GM21381 (cell line): Measurements from ENCODE around the gene SUGCT.
"Not testable (repeated sequence)": the region's sequence is repeated elsewhere in the genome, so short reads cannot be mapped to it uniquely, and the experiment has no call there.

Experiments
- ATAC-seq: cut with Tn5 transposase; IDR thresholded peaks from one replicate; pipeline ENCODE4 v1.9.1; 2021; ENCODE audit warnings: mild to moderate bottlenecking, moderate library complexity; ENCODE audit not compliant: unreplicated experiment

Gene SUGCT

DNA sequence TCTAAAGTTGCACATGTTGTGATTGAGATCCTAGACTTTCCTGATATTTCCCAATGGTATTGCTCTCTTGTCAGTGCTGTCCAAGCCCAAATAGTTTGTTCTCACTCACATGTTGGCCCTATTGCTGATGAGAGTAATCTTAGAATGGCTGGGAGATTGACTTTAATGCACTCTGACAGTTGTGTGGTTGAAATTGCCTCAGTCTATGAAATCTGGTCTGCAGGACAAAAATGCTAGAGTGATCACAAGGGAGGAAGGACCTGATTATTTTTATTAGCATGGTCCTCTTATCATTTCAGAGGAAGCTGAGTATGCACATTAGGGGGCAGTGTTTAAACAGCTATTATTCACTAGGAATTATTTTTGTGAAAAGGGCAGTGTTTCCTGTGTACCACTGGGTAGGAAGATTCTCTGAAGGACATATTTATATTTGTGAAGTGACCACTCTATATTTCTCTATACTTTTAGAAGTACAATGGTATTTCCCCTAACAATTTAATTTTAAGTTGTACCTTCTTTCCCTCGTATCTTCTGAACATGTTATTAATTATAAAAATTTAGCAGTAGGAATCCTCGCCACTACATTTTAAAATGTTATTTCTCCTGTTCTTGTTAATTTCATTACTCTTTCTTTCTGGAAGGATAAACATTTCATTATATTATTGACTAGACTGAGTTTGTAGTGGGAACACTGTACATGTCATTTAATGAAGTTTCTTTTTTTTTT, 64.4 kb downstream of the SUGCT start:
- ATAC-seq, result no peak

GRCh38 chr7:40200791-40201190, 66.0 kb downstream of the SUGCT start:
- no peak for ATAC-seq

- ATAC-seq, result no peak
Measured at GRCh38 chr7:40202851-40203250, 68.0 kb downstream of the SUGCT start.

GRCh38 chr7:40204581-40204980, 69.8 kb downstream of the SUGCT start:
- ATAC-seq, result no peak

- no peak for ATAC-seq
Measured at GRCh38 chr7:40205992-40206391, 71.2 kb downstream of the SUGCT start.

- no peak for ATAC-seq
Measured at GRCh38 chr7:40211276-40212003, 76.6 kb downstream of the SUGCT start.

- no peak for ATAC-seq
Measured at GRCh38 chr7:40213291-40213690, 78.5 kb downstream of the SUGCT start.

- no peak for ATAC-seq
Measured at GRCh38 chr7:40213856-40214255, 79.1 kb downstream of the SUGCT start.

- not testable (repeated sequence) for ATAC-seq
Measured at GRCh38 chr7:40218612-40219011, 83.8 kb downstream of the SUGCT start.

DNA sequence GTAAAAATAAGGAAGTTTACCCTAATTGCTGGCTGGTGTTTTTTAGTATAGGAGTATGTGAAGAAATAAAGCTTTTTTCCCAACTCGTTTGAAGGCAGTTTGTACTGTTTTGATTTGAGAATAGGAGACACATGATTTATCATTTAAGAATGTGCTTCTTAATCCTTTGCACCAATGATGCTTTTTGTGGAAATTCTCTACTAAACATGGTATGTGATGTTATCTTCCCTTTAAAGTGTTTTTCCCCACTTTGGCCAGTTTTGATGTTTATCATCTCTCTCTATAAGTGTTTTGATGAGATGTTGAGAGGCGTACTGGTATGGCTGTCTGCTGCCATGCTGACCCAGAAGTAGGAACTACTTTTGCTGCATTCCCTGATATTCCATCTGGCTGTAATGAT, 85.1 kb downstream of the SUGCT start:
- no peak for ATAC-seq

GRCh38 chr7:40220421-40220911, 85.7 kb downstream of the SUGCT start:
- ATAC-seq, result no peak

GRCh38 chr7:40221836-40222235, 87.0 kb downstream of the SUGCT start:
- no peak for ATAC-seq

- no peak for ATAC-seq
Measured at GRCh38 chr7:40223451-40224127, 88.8 kb downstream of the SUGCT start.

DNA sequence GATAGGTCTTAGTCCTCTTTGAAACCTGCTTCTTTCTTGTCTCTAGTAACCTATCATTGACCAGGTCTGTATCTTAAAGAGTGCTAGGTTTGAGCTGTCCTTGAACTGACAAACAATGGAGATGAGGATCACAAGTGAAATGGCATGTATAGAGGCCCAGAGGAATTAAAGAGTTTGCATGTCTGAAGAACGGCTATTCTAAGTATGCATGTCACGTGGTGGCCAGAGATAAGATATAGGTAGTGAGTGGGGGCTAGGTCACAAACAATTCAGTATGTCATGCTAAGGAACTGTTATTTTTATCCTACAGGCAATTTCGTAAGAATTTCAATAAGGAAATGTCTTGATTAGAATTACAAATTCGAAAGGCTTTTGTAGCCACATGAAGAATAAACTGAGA, 95.3 kb downstream of the SUGCT start:
- ATAC-seq, result no peak

DNA sequence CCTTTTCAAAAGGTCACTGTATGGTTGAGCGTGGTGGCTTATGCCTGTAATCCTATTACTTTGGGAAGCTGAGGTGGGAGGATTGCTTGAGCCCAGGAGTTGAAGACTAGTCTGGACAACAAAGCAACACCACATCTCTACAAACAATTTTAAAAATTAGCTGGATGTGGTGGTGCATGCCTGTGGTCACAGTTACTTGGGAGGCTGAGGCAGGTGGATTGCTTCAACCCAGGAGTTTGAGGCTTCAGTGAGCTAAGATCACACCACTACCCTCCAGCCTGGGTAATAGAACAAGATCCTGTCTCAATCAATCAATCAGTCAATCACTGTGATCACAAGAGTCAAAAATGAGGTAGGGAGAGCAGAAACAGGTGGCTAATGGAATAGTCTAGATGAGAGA, 97.0 kb downstream of the SUGCT start:
- ATAC-seq, result no peak

DNA sequence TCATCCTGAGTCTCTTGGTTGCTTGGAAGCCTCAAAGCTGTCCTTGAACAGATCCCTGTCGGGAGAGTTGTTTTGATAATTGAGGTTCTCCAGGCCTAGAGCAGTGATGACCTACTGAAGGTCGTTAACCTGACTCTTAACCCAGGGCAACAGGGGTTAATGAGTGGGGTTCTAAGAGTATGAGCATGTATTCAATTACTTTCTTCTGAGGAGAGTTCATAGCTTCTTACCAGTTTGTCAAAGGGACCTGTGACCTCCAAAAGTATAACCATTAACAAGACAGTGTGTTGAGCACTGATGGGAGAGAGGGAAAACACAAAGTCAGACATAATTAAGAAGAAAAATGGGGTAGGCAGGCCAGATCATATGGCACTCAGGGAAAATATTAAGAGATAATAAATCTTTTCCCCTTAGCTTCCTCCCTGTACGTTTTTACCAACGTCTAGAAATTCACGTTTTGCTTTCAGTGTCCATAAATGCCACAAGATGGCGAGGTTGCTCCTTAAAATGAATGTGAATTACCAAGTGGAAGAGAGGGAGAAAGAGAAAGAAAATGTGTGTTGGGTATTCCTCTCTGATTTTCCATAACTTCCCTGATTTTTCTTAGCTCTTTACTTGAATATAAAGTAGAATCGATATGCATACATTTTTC, 97.6 kb downstream of the SUGCT start:
- no peak for ATAC-seq

- ATAC-seq, result no peak
Measured at GRCh38 chr7:40234046-40234445, 99.2 kb downstream of the SUGCT start.

GRCh38 chr7:40234666-40235065, 99.9 kb downstream of the SUGCT start:
- ATAC-seq, result no peak

DNA sequence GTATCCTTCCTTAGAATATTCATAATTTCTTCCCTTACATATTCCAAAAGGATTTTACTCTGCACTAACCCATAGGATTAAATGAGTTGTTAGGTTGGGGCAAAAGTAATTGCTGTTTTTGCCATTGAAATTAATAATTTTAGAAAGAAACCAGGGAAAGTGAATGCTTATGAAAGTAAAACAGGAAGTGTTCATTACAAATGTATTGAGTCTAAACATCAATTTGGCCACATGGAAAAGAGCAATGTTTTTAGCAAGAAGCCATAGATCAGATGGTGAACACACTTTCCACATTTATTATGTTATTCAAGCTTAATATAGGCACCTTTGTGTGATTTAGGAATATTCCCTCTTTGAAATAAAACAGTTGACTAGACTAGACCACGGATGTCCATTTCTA, 102.9 kb downstream of the SUGCT start:
- ATAC-seq, result no peak

DNA sequence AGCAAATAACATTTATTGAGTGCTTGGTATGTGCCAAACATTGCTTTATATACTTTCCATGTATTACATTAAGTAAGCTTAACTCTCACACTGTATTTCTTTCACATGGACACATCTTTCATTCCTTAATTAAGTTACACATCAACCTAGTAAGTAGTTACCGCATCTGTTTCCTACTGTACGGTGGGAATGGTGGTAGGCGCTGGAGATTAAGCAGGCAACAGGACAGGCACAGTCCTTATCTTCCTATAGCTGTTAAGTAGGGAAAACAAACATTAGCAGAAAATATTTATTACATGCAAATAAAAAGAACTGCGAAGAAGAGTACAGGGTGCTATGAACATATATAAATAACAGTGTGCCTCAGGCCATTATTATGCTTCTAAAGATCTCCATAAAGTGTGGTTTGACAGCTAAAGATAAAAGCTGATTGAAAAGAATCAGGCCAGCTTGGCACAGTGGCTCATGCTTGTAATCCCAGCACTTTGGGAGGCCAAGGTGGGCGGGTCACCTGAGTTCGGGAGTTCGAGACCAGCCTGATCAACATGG, 105.0 kb downstream of the SUGCT start:
- no peak for ATAC-seq

- no peak for ATAC-seq
Measured at GRCh38 chr7:40243076-40243475, 108.3 kb downstream of the SUGCT start.
